ENCODE results near the gene CAPN8. TPM values are rescaled to one million over a fixed set of nuclear protein-coding genes. Genes with fewer than 3 reads are reported as not detected.

Gene CAPN8
- total RNA-seq, 6 donors from 2014 or later: 40.3 to 274 (median 74.3) TPM

DNA sequence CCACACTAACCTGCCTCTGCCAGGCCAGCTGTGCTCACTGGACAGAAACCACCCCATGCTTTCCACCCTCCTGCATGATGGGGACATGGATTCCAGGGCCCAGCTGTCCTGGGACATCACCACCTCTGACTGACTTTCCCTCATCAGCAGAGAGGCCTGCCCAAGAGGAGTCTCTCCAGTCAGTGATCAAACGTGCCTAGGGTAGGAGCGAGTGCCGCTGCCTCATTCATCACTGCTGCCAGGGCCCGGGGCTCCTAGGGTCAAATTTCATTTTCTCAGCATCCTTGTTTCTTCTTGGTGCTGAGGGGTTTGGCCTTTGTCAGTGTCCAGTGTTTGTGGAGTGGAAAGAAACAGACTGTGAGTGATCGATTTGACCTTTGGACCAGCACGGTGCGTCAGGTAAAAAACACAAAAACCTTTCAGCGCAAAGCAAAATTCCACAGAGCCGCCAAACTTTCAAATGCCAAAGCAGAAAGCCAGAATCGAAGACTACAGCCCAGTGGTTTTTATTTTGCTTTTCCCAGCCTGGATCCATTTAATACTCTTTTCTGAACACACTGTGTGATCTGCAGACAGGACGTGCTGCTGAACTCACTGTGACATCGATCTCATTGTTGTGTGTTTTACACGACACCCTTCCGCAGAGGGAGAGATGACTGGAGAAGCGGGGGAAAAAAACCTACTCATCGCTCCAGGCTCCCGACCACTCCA, 43.2 kb downstream of the CAPN8 start:
- Histone ChIP-seq H3K9me3 (no peaks in the 10 kb centered on the region), H3K27me3 (no peaks in the 10 kb centered on the region), H3K27ac (no peak overlapping the region), H3K4me3 (no peak overlapping the region), H3K4me1 (no peaks in the 10 kb centered on the region), H3K36me3 (no peaks in the 10 kb centered on the region)
- no peak for DNase-seq
- WGBS, 2 donors: 72% methylated on average over 17 of the region's 17 CpGs
- no peak for TF ChIP-seq EP300 (IDR thresholded peaks at IDR 0.05)
- TF ChIP-seq, protein P1, sequence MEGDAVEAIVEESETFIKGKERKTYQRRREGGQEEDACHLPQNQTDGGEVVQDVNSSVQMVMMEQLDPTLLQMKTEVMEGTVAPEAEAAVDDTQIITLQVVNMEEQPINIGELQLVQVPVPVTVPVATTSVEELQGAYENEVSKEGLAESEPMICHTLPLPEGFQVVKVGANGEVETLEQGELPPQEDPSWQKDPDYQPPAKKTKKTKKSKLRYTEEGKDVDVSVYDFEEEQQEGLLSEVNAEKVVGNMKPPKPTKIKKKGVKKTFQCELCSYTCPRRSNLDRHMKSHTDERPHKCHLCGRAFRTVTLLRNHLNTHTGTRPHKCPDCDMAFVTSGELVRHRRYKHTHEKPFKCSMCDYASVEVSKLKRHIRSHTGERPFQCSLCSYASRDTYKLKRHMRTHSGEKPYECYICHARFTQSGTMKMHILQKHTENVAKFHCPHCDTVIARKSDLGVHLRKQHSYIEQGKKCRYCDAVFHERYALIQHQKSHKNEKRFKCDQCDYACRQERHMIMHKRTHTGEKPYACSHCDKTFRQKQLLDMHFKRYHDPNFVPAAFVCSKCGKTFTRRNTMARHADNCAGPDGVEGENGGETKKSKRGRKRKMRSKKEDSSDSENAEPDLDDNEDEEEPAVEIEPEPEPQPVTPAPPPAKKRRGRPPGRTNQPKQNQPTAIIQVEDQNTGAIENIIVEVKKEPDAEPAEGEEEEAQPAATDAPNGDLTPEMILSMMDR (IDR thresholded peaks at IDR 0.05): no peak
- ATAC-seq (ENCODE audit: low FRiP score in 2 of 2): no peak

DNA sequence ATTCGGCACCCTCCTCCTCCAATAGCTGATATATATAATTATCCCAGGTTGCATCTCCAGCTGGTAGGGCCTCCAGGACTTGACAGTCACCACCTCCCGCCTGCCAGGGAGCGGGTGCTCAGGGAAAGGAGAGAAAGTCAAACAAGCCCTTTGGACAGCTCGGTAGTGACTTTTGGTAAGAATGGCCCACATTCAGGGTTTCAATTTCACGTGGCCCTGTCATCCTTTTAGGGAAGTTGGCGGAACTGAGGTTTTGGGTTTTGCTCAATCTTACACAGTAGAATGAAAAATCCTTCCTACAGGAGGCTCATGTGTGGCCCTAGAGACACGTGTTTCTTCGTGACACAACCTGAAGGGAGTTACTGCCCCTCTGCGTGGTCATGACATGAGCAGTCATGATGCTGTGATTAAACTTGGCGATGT, 44.2 kb downstream of the CAPN8 start:
- Histone ChIP-seq H3K4me3 (no peak overlapping the region), H3K27ac (no peak overlapping the region), H3K36me3 (no peaks in the 10 kb centered on the region), H3K27me3 (no peaks in the 10 kb centered on the region), H3K4me1 (no peaks in the 10 kb centered on the region), H3K9me3 (no peaks in the 10 kb centered on the region)
- peak in 1 of 2 donors; percentile 32 for DNase-seq
- WGBS, 2 donors: 69 to 71% methylated on average over 10 of the region's 10 CpGs
- no peak for TF ChIP-seq POLR2AphosphoS5 (IDR thresholded peaks at IDR 0.05)
- TF ChIP-seq, protein P1 (IDR thresholded peaks at IDR 0.05): no peak
- peak in 1 of 2 donors; percentile 69 for ATAC-seq (ENCODE audit: low FRiP score in 2 of 2)

DNA sequence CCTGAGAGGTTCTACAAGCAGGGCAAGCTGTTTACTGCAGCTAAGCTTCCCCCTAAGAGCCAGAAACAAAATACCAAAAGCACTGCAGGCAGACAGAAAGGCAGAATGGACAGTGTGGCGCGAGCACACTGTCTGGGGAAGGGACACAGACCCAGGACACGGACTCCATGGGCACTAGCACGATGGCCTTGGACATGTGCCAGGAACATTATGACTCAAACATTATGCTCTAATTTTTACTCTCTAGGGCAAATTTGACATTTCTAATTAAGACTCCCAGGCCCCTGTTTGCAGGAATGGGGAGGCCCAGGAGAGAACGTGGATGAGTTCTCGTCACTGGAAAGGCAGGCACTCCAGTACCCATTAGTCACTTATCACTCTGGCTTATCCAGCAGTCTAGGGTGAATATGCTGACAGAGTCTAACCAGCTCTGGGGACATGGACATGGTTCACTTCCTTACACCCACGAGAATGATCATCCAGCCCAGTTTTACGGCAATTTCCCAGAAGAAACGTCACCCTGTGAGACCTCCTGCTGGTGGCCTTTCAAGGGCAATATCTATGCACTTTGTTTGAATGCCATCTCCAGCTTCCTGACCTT, 45.1 kb downstream of the CAPN8 start:
- DNase-seq (no peak), ATAC-seq (ENCODE audit: low FRiP score in 2 of 2) (peak in 1 of 2 donors; percentile 78)
- TF ChIP-seq POLR2A (IDR thresholded peaks at IDR 0.05) (no peak), POLR2AphosphoS5 (IDR thresholded peaks at IDR 0.05) (no peak), EP300 (IDR thresholded peaks at IDR 0.05) (no peak)
- TF ChIP-seq, protein P1 (IDR thresholded peaks at IDR 0.05): no peak
- no peak overlapping the region for H3K4me3 ChIP-seq
- WGBS, 2 donors: 76 to 78% methylated on average over 9 of the region's 9 CpGs
- H3K4me1 ChIP-seq: no peaks in the 10 kb centered on the region
- H3K27ac ChIP-seq: no peak overlapping the region
- no peaks in the 10 kb centered on the region for H3K27me3 ChIP-seq
- H3K36me3 ChIP-seq: no peaks in the 10 kb centered on the region
- H3K9me3 ChIP-seq: no peaks in the 10 kb centered on the region

DNA sequence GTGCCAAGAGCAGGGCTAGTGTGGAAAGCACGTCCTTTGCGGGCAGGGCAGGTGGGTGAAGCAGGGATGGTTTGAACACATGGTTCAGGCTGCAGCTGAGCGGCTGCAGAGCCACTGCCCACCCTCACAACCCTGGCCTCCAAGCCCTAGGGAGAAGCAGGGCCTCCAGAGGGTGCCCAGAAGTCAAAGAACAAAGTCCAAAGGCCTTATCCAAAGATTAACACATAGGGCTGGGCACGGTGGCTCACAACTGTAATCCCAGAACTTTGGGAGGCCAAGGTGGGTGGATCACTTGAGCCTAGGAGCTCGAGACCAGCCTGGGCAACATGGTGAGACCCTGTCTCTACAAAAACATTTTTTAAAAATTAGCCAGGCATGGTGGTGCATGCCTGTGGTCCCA, 46.8 kb downstream of the CAPN8 start:
- TF ChIP-seq, protein P1 (IDR thresholded peaks at IDR 0.05): no peak
- no peak for TF ChIP-seq EP300 (IDR thresholded peaks at IDR 0.05)
- Histone ChIP-seq H3K9me3 (no peaks in the 10 kb centered on the region), H3K36me3 (no peaks in the 10 kb centered on the region), H3K4me3 (no peak overlapping the region), H3K27me3 (no peaks in the 10 kb centered on the region), H3K27ac (no peak overlapping the region), H3K4me1 (no peaks in the 10 kb centered on the region)
- no peak for DNase-seq
- WGBS, 2 donors: 88 to 94% methylated on average over 5 of the region's 5 CpGs
- no peak for ATAC-seq (ENCODE audit: low FRiP score in 2 of 2)
